GM19035 (cell line): ENCODE measurements around the gene CYP27C1.

Source experiments
- ATAC-seq: cut with Tn5 transposase; IDR thresholded peaks from one replicate; pipeline ENCODE4 v1.9.1; 2021; ENCODE audit not compliant: unreplicated experiment

CYP27C1 gene

GRCh38 chr2:127157651-127158485 is 62.2 kb downstream of the CYP27C1 start:
- no peak for ATAC-seq

- no peak for ATAC-seq
Observed at GRCh38 chr2:127157114-127157513, 63.0 kb downstream of the CYP27C1 start.

- ATAC-seq: no peak
Observed at GRCh38 chr2:127155947-127156346, 64.2 kb downstream of the CYP27C1 start.

- no peak for ATAC-seq
Observed at GRCh38 chr2:127155028-127155581, 65.0 kb downstream of the CYP27C1 start.

- no peak for ATAC-seq
Observed at GRCh38 chr2:127154396-127154795, 65.7 kb downstream of the CYP27C1 start.

GRCh38 chr2:127153691-127154158 is 66.4 kb downstream of the CYP27C1 start:
- no peak for ATAC-seq

- ATAC-seq: no peak
Observed at GRCh38 chr2:127150996-127151395, 69.1 kb downstream of the CYP27C1 start.

- no peak for ATAC-seq
Observed at GRCh38 chr2:127149384-127149783, 70.7 kb downstream of the CYP27C1 start.

GRCh38 chr2:127146820-127147502 is 73.1 kb downstream of the CYP27C1 start:
- no peak for ATAC-seq

GRCh38 chr2:127146071-127146725 is 73.9 kb downstream of the CYP27C1 start:
- no peak for ATAC-seq

GRCh38 chr2:127145280-127145895 is 74.7 kb downstream of the CYP27C1 start:
- ATAC-seq: no peak

- no peak for ATAC-seq
Observed at GRCh38 chr2:127143841-127144782, 76.0 kb downstream of the CYP27C1 start.

- ATAC-seq: no peak
Observed at GRCh38 chr2:127142663-127143630, 77.2 kb downstream of the CYP27C1 start.

GRCh38 chr2:127140538-127140937 is 79.6 kb downstream of the CYP27C1 start:
- ATAC-seq: no peak

GRCh38 chr2:127139766-127140165 is 80.3 kb downstream of the CYP27C1 start:
- ATAC-seq: no peak

GRCh38 chr2:127138281-127138680 is 81.8 kb downstream of the CYP27C1 start:
- ATAC-seq: no peak

GRCh38 chr2:127137741-127138140 is 82.4 kb downstream of the CYP27C1 start:
- ATAC-seq: no peak

GRCh38 chr2:127137225-127137624 is 82.9 kb downstream of the CYP27C1 start:
- ATAC-seq: no peak
